Natural killer cell (primary cell): ENCODE measurements around the gene FAM209A. TPM values are rescaled to one million over a fixed set of nuclear protein-coding genes. Genes with fewer than 3 reads are reported as not detected.
"Not testable (repeated sequence)": the region's sequence is repeated elsewhere in the genome, so short reads cannot be mapped to it uniquely, and the experiment has no call there.

Source experiments
- ATAC-seq, 3 donors: fragments of 150-1000 bp in 2 of 3; fragments of 200-7000 bp in 1 of 3; cut with Tn5 transposase; 1 replicate in 1 of 3; 2 replicates in 2 of 3; pipeline ENCODE4 v1.10.0; 2021; ENCODE audit warnings: mild to moderate bottlenecking in 2 of 3, moderate library complexity in 2 of 3
- DNase-seq, 2 donors: peaks; one replicate each; pipeline versions ENCODE4 v3.0.0 to v3.0.0-alpha.2; 2013 to 2021; ENCODE audit warnings: mixed read lengths in 1 of 2
- H3K27ac ChIP-seq: one replicate; pipeline ENCODE4 v1.5.1; 2013; ENCODE audit warnings: mild to moderate bottlenecking, low read length
- H3K27me3 ChIP-seq: one replicate; pipeline ENCODE4 v1.6.1; 2013; ENCODE audit warnings: low read length; ENCODE audit not compliant: control insufficient read depth, insufficient read depth
- H3K36me3 ChIP-seq: one replicate; pipeline ENCODE4 v1.6.1; 2013; ENCODE audit warnings: low read length; ENCODE audit not compliant: control insufficient read depth, insufficient read depth
- H3K4me1 ChIP-seq: one replicate; pipeline ENCODE4 v1.6.1; 2013; ENCODE audit warnings: low read length; ENCODE audit not compliant: control insufficient read depth, insufficient read depth
- H3K4me3 ChIP-seq: one replicate; pipeline ENCODE4 v1.5.1; 2013; ENCODE audit warnings: low read length
- H3K9me3 ChIP-seq: one replicate; pipeline ENCODE4 v1.6.1; 2013; ENCODE audit warnings: low read length; ENCODE audit not compliant: control insufficient read depth, insufficient read depth
- H3K27ac Mint-ChIP-seq, 2 donors: one replicate each; pipeline ENCODE4 v1.8.0; 2022; ENCODE audit warnings: mild to moderate bottlenecking in 2 of 2, mixed read lengths in 2 of 2, moderate library complexity in 1 of 2
- H3K27me3 Mint-ChIP-seq, 2 donors: one replicate each; pipeline ENCODE4 v1.8.0; 2022; ENCODE audit warnings: low read depth in 2 of 2, mixed read lengths in 2 of 2
- H3K36me3 Mint-ChIP-seq: one replicate; pipeline ENCODE4 v1.8.0; 2022; ENCODE audit warnings: mixed read lengths
- H3K4me1 Mint-ChIP-seq, 2 donors: one replicate each; pipeline ENCODE4 v1.8.0; 2022; ENCODE audit warnings: mixed read lengths in 2 of 2
- H3K4me3 Mint-ChIP-seq: one replicate; pipeline ENCODE4 v1.8.0; 2022; ENCODE audit warnings: mild to moderate bottlenecking, moderate library complexity, mixed read lengths
- H3K9me3 Mint-ChIP-seq, 2 donors: one replicate each; pipeline ENCODE4 v1.8.0; 2022; ENCODE audit warnings: mixed read lengths in 2 of 2
- whole genome bisulfite sequencing: methylation state at CpG from one replicate; pipeline ENCODE4 v1.1.7; 2013; ENCODE audit warnings: missing lambda C conversion rate; ENCODE audit not compliant: insufficient coverage; 5-methylcytosine and 5-hydroxymethylcytosine counted together
- intact Hi-C: fragments of 100-400 bp; cut with micrococcal nuclease; formaldehyde crosslinking; loops from one replicate; pipeline ENCODE4 v1.14.2; 2022
- total RNA-seq, 4 donors: library from RNA; stranded (reverse); fragments of 120-200 nt in 1 of 4; gene quantifications; one replicate each; pipeline versions ENCODE4 v1.2.3 to v1.2.4, GENCODE V29; 2013 to 2022
- TF ChIP-seq, protein P1 (sequence below): fragments of 200-600 bp; IDR thresholded peaks from one replicate; pipeline ENCODE4 v1.8.0; 2022; ENCODE audit warnings: antibody characterized with exemption

Gene FAM209A, protein sequence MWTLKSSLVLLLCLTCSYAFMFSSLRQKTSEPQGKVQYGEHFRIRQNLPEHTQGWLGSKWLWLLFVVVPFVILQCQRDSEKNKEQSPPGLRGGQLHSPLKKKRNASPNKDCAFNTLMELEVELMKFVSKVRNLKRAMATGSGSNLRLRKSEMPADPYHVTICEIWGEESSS
- 1 to 10 TPM; 4.0 to 5.6 (median 5.4) TPM for total RNA-seq
- total RNA-seq (2013) = 3.2 TPM

DNA sequence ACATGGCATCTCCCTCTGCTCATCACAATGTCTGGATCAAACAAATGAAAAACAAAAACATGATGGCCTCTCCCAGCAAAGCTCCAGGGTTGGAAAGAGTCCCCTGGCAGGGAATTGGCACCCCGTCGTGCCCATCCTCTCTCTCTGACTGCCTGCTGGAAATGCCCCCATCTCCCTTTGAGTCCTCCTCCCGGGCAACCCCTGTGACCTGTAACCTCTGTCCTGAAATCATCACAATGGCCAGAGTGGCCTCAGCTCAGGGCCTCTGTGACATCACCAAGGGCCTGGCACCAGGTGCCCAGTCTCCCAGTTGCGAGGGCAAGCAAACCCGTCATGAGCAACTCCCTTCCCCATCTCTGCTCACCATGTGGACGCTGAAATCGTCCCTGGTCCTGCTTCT, at the start of gene FAM209A:
Gene FAM209A, plus strand, starts transcription at position 301 of the 400 bp plus-strand sequence. Its CDS starts 65 bp downstream, at position 366.
- WGBS = 95% methylated on average over 5 of the region's 7 CpGs
- H3K27ac Mint-ChIP-seq, H3K4me1 ChIP-seq, ATAC-seq, H3K27me3 ChIP-seq, DNase-seq, H3K36me3 Mint-ChIP-seq, H3K27ac ChIP-seq, H3K4me3 Mint-ChIP-seq, intact Hi-C loops, H3K4me3 ChIP-seq, H3K4me1 Mint-ChIP-seq, H3K9me3 Mint-ChIP-seq, H3K27me3 Mint-ChIP-seq: not testable (repeated sequence)
- Histone ChIP-seq H3K36me3 (peaks cover 12% of the 10 kb centered on the region), H3K9me3 (peaks cover 29% of the 10 kb centered on the region)

DNA sequence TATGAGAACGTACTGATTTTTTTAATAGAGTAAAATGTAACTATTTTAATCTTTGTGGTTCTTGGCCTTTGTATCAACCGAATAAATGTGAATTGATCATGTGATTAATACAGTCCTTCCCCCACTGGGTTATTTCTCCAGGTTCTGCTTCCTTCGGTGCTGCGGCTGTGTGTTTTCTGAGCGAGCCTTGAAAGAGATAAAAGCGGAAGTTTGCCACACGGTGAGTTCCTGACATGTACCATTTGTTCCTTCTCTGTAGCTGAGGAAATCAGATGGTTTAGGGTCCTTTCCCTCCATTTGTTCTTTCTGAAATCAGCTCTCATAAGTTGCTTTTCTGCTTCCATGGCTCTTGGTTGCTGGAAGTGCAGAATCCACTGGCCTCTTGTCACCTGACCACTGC, 40.6 kb upstream of the FAM209A start:
- Histone ChIP-seq H3K4me1 (peaks cover 5% of the 10 kb centered on the region), H3K27me3 (no peaks in the 10 kb centered on the region), H3K36me3 (peaks cover 74% of the 10 kb centered on the region), H3K27ac (no peak overlapping the region), H3K4me3 (no peak overlapping the region), H3K9me3 (no peaks in the 10 kb centered on the region)
- Mint-ChIP-seq H3K9me3 (no peaks in the 10 kb centered on the region), H3K4me1 (peaks cover 22 to 57% of the 10 kb centered on the region in 2 donors), H3K27ac (peak overlapping the region; percentile 53 to 81), H3K4me3 (no peak overlapping the region), H3K36me3 (peaks cover 34% of the 10 kb centered on the region), H3K27me3 (no peaks in the 10 kb centered on the region)
- WGBS = 25% methylated on average over 6 of the region's 7 CpGs
- TF ChIP-seq, protein P1, sequence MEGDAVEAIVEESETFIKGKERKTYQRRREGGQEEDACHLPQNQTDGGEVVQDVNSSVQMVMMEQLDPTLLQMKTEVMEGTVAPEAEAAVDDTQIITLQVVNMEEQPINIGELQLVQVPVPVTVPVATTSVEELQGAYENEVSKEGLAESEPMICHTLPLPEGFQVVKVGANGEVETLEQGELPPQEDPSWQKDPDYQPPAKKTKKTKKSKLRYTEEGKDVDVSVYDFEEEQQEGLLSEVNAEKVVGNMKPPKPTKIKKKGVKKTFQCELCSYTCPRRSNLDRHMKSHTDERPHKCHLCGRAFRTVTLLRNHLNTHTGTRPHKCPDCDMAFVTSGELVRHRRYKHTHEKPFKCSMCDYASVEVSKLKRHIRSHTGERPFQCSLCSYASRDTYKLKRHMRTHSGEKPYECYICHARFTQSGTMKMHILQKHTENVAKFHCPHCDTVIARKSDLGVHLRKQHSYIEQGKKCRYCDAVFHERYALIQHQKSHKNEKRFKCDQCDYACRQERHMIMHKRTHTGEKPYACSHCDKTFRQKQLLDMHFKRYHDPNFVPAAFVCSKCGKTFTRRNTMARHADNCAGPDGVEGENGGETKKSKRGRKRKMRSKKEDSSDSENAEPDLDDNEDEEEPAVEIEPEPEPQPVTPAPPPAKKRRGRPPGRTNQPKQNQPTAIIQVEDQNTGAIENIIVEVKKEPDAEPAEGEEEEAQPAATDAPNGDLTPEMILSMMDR = no peak
- ATAC-seq (peak in 1 of 3 donors; percentile 35), DNase-seq (peak in 1 of 2 donors; percentile 49)
- intact Hi-C loops = no loop called here

DNA sequence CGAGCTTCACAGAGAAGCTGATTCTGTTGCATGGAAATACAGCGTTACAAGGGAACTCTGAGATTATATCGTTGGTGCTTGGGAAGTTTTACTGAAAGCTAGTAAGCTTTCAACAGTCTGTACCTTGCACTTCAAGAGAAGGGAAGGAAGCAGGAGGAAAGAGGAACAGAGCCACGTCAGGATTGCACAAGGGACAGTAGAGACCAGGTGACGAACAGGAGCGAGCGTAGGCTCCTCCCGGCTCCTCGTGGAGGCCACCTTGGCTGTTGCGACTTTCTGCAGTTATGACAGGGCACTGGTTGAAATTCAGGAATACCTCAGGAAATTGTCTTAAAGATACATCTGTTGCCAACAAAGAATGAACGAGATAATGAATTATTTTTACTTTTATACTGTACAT, 37.3 kb upstream of the FAM209A start:
- ATAC-seq (peak in 1 of 3 donors; percentile 68), DNase-seq (no peak)
- Histone ChIP-seq H3K4me1 (peaks cover 5% of the 10 kb centered on the region), H3K27me3 (no peaks in the 10 kb centered on the region), H3K36me3 (peaks cover 71% of the 10 kb centered on the region), H3K9me3 (no peaks in the 10 kb centered on the region), H3K4me3 (no peak overlapping the region), H3K27ac (no peak overlapping the region)
- no peaks in the 10 kb centered on the region for H3K27me3 Mint-ChIP-seq
- H3K36me3 Mint-ChIP-seq = peaks cover 22% of the 10 kb centered on the region
- WGBS = 84% methylated on average over 11 of the region's 11 CpGs
- H3K4me1 Mint-ChIP-seq = peaks cover 22 to 56% of the 10 kb centered on the region in 2 donors
- H3K9me3 Mint-ChIP-seq = no peaks in the 10 kb centered on the region
- H3K27ac Mint-ChIP-seq = peak overlapping the region; percentile 6 to 59
- TF ChIP-seq, protein P1 = no peak
- H3K4me3 Mint-ChIP-seq = no peak overlapping the region
- intact Hi-C loops = no loop called here

DNA sequence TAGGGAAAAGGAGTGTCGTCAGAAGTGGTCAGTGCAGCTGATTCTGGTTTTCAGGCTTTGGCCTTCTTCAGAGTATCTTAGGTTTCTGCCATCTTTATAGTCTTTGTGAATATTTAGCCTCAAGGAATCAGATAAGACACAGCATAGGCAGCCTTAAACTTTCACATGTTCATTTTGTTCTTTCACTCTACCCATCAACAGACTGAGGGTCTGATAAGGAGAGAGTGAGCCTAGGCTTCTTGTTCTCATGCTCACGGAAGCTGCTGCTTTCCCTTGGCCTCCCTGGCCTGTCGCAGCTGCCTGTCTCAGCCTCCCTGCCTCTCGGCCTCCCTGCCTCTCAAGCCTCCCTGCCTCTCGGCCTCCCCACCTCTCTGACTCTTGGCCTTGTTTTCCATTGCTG, 36.0 kb upstream of the FAM209A start:
- no peak overlapping the region for H3K27ac ChIP-seq
- no peaks in the 10 kb centered on the region for H3K27me3 ChIP-seq
- H3K36me3 Mint-ChIP-seq = peaks cover 14% of the 10 kb centered on the region
- TF ChIP-seq, protein P1 = no peak
- peaks cover 65% of the 10 kb centered on the region for H3K36me3 ChIP-seq
- H3K4me1 Mint-ChIP-seq = peaks cover 15 to 52% of the 10 kb centered on the region in 2 donors
- DNase-seq = no peak
- intact Hi-C loops = no loop called here
- ATAC-seq = no peak
- no peaks in the 10 kb centered on the region for H3K27me3 Mint-ChIP-seq
- peak overlapping the region in 1 of 2 donors; percentile 10 for H3K27ac Mint-ChIP-seq
- 94% methylated on average over 5 of the region's 5 CpGs for WGBS
- no peak overlapping the region for H3K4me3 ChIP-seq
- H3K4me3 Mint-ChIP-seq = no peak overlapping the region
- peaks cover 5% of the 10 kb centered on the region for H3K4me1 ChIP-seq
- H3K9me3 ChIP-seq = no peaks in the 10 kb centered on the region
- H3K9me3 Mint-ChIP-seq = no peaks in the 10 kb centered on the region
